GM18861 (cell line): ENCODE results near the gene LRRC74B.
"Not testable (repeated sequence)": the region's sequence is repeated elsewhere in the genome, so short reads cannot be mapped to it uniquely, and the experiment has no call there.

Source experiments
- ATAC-seq: cut with Tn5 transposase; IDR thresholded peaks from one replicate; pipeline ENCODE4 v1.9.1; 2021; ENCODE audit not compliant: unreplicated experiment

LRRC74B gene

GRCh38 chr22:21045585-21046294, at the start of gene LRRC74B:
TSS of gene LRRC74B (plus strand) at chr22:21045946. CDS start at chr22:21045987, 41 bp downstream.
- ATAC-seq: no peak

- ATAC-seq: no peak
These were observed 49.7 kb upstream of the LRRC74B start for GRCh38 chr22:20996031-20996410.

- no peak for ATAC-seq
These were observed 48.9 kb upstream of the LRRC74B start for GRCh38 chr22:20996598-20997535.

GRCh38 chr22:20997536-20998257, 48.0 kb upstream of the LRRC74B start:
- ATAC-seq: no peak

- no peak for ATAC-seq
These were observed 47.1 kb upstream of the LRRC74B start for GRCh38 chr22:20998411-20999336.

- ATAC-seq: no peak
These were observed 46.2 kb upstream of the LRRC74B start for GRCh38 chr22:20999350-21000206.

GRCh38 chr22:21000207-21000986, 45.3 kb upstream of the LRRC74B start:
- ATAC-seq: no peak

GRCh38 chr22:21000987-21001600, 44.7 kb upstream of the LRRC74B start:
- ATAC-seq: no peak

- ATAC-seq: peak; percentile 64
These were observed 44.0 kb upstream of the LRRC74B start, which contains the start of gene THAP7 for GRCh38 chr22:21001601-21002325. TSS of gene THAP7 (minus strand) at chr22:21002118. CDS start at chr22:21001911, 207 bp downstream.

GRCh38 chr22:21003782-21004181, 42.0 kb upstream of the LRRC74B start:
- ATAC-seq: no peak

GRCh38 chr22:21009208-21009607, 36.5 kb upstream of the LRRC74B start:
- not testable (repeated sequence) for ATAC-seq

- ATAC-seq: no peak
These were observed 35.9 kb upstream of the LRRC74B start for GRCh38 chr22:21009638-21010425.

- ATAC-seq: no peak
These were observed 35.2 kb upstream of the LRRC74B start for GRCh38 chr22:21010426-21011113.

- ATAC-seq: no peak
These were observed 33.0 kb upstream of the LRRC74B start for GRCh38 chr22:21012446-21013407.

- ATAC-seq: no peak
These were observed 32.0 kb upstream of the LRRC74B start for GRCh38 chr22:21013657-21014201.
